Panc1 (cell line): ENCODE data around the gene BPNT1.

Experiments used
- SIN3A ChIP-seq: IDR thresholded peaks from 2 replicates; pipeline ENCODE4 v1.6.1; 2012; ENCODE audit warnings: low read depth, mild to moderate bottlenecking, low read length, moderate library complexity, borderline replicate concordance; ENCODE audit not compliant: insufficient read depth
- TCF7L2 ChIP-seq: IDR thresholded peaks from 2 replicates; pipeline ENCODE4 v1.6.1; 2011; ENCODE audit warnings: mild to moderate bottlenecking, low read depth, low read length, inconsistent platforms
- TF ChIP-seq, protein P1 (sequence below): fragments of 450-650 bp; IDR thresholded peaks from 2 replicates; pipeline ENCODE4 v1.5.1; 2017; ENCODE audit warnings: mild to moderate bottlenecking
- TF ChIP-seq, protein P2 (sequence below), 2 experiments: IDR thresholded peaks; 2 replicates each; pipeline ENCODE4 v1.6.1; 2011 to 2012; ENCODE audit warnings: low read depth in 2 of 2, control low read depth in 1 of 2, low read length in 1 of 2, mild to moderate bottlenecking in 1 of 2, moderate library complexity in 1 of 2; ENCODE audit not compliant: insufficient read depth in 1 of 2

DNA sequence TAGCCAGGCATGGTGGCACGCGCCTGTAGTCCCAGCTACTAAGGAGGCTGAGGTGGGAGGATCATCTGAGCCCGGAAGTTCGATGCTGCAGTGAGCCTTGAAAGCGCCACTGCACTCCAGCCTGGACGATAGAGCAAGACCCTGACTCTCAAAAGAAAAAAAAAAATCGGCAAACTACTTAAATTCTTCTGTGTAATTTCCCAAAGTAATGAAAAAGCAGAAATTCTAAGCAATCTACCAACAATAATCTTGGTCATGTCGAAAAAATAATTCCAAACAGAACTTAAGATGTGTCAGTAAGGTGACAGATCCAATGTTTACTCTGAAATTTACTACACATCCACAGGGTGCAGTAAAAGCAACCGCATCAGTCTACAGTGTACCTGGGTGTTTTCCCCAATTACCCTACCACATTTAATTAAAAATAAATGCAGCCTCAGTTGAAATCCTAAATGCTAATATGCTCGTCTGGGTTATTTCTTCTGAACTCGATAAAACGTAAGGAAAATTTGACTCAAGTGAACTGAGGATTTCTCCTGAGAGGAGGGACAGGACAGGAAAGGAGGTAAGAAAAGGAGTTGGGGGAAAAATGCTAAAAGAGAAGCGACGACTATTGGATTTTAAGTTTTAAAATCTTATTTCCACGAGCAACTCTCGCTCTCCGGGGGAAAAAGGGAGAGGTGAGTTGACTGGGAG is 44.1 kb downstream of the BPNT1 start:
- TF ChIP-seq, protein P1, sequence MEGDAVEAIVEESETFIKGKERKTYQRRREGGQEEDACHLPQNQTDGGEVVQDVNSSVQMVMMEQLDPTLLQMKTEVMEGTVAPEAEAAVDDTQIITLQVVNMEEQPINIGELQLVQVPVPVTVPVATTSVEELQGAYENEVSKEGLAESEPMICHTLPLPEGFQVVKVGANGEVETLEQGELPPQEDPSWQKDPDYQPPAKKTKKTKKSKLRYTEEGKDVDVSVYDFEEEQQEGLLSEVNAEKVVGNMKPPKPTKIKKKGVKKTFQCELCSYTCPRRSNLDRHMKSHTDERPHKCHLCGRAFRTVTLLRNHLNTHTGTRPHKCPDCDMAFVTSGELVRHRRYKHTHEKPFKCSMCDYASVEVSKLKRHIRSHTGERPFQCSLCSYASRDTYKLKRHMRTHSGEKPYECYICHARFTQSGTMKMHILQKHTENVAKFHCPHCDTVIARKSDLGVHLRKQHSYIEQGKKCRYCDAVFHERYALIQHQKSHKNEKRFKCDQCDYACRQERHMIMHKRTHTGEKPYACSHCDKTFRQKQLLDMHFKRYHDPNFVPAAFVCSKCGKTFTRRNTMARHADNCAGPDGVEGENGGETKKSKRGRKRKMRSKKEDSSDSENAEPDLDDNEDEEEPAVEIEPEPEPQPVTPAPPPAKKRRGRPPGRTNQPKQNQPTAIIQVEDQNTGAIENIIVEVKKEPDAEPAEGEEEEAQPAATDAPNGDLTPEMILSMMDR: no peak
- TF ChIP-seq SIN3A (no peak; the same call in 1 of the 2 replicates), TCF7L2 (no peak)
- TF ChIP-seq, protein P2, sequence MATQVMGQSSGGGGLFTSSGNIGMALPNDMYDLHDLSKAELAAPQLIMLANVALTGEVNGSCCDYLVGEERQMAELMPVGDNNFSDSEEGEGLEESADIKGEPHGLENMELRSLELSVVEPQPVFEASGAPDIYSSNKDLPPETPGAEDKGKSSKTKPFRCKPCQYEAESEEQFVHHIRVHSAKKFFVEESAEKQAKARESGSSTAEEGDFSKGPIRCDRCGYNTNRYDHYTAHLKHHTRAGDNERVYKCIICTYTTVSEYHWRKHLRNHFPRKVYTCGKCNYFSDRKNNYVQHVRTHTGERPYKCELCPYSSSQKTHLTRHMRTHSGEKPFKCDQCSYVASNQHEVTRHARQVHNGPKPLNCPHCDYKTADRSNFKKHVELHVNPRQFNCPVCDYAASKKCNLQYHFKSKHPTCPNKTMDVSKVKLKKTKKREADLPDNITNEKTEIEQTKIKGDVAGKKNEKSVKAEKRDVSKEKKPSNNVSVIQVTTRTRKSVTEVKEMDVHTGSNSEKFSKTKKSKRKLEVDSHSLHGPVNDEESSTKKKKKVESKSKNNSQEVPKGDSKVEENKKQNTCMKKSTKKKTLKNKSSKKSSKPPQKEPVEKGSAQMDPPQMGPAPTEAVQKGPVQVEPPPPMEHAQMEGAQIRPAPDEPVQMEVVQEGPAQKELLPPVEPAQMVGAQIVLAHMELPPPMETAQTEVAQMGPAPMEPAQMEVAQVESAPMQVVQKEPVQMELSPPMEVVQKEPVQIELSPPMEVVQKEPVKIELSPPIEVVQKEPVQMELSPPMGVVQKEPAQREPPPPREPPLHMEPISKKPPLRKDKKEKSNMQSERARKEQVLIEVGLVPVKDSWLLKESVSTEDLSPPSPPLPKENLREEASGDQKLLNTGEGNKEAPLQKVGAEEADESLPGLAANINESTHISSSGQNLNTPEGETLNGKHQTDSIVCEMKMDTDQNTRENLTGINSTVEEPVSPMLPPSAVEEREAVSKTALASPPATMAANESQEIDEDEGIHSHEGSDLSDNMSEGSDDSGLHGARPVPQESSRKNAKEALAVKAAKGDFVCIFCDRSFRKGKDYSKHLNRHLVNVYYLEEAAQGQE (IDR thresholded peaks at IDR 0.05; ENCODE audit: insufficient read depth in 1 of 2, low read depth in 2 of 2, low read length in 1 of 2): no peak
